Stimulated activated CD4-positive, alpha-beta T cell treated with anti-CD3 and anti-CD28 coated beads, Interleukin-12 subunit alpha, Interleukin-12 subunit beta, amount 100 ng/mL, for 24 hours (primary cell): Measurements from ENCODE around the gene CHI3L1.
A peak's percentile ranks its signal among the peaks of the same experiment; 100 is the strongest.

ENCODE experiments used
- DNase-seq, 2 experiments: peaks; one replicate each; pipeline ENCODE4 v3.0.0-alpha.2; 2020; ENCODE audit warnings: low read depth in 2 of 2

CHI3L1 gene

DNA sequence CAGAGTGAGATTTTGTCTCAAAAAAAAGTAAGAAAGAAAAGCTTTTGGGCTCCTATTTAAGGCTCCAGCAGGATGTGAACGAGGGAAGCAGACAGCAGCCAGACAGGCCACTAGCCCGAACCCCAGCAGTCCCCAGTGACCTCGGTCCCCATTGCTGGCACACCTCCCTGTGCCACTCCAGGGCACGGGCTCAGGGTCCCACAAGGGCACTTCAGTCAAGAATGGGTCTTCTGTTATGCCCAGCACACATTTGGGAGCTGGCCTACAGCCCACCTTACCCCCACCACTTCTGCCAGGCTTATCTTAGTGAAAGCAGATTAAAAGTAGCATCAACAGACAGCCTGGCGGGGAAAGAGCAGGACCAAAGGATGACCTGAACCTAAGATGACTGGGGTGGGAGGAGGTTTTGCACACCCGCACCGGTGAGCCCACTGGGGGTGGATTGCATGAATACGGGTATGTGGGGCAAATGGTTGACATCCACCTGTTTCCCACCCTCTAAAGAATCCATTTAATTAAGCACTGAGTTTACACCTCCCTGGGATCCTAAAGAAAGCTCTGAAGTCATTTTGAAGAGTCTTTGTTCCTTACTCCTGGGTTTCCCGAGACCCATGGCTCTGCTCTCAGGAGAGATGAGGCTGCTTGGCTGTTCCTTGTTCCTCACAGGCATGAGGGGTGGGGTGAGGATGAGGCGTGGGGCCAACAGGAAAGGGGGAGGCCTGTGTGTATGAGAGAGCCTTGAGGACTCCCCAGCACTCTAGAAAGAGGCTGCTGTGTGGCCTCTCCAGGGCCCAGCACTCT is 4.7 kb downstream of the CHI3L1 start:
- DNase-seq = no peak

DNA sequence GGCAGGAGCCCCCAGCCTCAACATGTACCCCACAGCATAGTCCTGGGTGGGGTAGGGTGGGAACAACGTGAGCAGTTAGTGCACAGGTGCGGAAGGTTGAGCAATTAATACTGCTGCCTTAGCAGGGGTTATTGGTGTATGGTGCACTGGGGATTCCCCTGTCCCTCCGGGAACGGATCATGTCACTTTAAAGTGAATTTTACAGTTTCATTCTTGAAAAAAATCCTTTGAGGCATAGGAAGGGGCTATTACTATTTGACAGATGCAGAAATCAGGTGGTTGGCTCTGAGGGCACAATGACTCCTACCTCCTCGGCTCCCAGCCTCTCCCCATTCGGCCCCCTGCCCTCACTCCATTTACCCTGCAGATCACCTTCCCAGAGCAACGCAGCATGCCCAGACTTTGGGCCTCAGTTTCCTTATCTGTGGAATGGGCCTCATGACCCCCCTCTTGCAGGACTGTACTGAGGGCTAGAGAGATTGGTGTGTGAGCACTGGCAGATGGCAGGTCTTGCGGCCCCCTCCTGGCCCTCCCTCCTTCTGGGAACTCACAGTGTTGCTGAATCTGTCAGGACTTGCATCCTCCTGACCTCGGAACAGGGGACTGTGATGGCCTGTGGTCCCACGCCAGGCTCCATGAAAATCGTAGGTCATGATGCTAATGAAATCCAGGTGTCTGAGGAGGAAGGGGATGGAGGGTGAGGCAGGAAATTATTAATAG is 5.7 kb downstream of the CHI3L1 start:
- DNase-seq = no peak

DNA sequence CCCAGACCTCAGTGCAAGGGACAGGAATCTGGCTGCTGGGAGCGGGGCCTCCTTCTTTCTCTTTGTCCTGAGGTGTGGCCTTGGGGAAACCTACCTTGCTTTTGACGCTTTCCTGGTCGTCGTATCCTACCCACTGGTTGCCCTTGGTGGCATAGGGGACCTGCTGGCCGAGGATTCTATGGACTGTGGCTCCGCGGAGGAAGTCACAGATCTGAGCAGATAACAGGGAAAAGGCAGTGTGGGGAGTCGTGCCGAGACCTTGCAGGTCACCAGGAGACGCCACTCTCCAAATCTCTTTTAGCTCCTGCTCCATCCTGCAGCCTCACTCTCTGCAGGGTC is 6.9 kb downstream of the CHI3L1 start:
- no peak for DNase-seq

DNA sequence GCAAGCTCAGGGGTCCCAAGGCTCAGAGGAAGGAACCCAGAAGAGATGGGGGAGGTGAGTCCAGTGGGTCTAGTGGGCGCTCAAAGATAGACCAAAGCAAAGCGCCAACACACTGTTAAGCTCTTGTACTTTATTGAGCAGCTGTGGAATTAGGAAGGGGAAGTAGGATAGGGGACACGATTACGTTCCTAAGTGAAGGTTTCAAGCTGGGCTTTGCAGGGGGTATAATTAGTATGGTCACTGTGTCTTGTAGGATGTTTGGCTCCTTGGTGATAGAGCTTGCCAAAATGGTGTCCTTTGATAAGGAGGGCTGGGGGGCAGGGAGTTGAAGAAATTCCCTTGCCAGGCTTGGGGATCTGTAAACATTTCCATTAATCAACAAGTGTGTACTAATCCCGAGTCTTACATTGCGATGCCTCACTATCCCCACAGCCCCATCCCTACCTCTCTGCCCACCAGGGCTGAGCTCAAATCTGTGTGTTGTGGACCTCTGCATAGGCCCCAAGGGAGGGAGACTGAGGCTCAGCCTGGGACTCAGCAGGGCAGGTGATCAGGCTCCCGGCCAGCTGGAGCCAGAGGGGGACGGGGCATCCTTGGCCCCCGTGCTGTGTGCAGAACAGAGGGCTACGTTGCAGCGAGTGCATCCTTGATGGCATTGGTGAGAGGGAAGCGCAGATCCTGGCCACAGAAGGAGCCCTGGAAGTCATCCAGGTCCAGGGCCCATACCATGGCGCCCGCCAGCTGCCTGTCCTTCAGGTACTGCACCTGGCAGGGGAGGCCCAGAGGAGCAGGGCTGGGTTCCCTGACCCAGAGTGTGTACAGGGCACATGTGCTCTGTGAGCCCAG is 7.5 kb downstream of the CHI3L1 start:
- DNase-seq = no peak

DNA sequence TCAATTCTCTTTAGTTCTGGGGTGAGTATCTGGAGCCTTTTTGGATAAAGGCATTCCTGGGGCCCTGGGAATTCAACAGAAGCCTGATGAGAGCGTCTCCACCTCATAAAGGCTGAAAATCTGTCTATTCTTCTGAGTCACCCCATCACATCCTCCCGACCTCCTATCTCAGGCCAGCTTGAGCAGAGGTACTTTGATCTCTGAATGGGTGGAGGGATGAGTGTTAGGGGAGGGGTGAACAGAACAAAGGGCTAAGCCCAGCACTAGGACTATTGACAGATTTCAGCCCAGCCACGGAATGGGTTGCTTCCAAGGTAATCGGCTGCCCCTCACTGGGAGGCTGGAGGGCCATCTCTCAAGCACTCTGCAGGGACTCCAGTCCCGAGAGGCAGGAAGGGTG is 8.4 kb downstream of the CHI3L1 start:
- no peak for DNase-seq

DNA sequence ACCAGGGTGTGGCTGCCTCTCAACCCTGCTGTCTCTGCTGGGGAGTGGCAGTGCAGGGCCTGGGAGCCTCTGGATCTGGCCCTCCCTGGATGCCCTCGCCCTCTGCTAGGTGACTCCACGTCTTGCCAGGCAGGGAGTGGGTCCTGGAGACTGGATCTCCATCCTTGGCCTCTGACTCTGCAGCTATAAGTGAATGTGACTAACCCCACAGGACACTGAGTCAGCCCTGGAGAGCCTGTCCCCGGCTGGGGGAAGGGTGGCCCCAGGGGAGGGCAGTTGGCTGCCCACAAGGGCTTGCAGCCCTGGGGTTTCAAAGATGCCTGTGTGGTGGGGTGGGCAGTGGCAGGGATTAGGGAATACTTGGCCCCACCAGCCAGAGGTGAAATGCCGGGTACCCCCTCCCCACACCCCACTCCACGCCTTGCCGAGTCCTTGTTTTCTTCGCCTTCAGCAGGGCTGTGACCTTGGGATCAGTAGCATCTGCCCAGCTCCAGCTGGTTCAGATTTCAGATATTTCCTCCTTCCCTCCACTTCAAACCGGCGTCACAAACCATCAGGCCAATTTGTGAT is 8.9 kb downstream of the CHI3L1 start:
- DNase-seq = no peak

DNA sequence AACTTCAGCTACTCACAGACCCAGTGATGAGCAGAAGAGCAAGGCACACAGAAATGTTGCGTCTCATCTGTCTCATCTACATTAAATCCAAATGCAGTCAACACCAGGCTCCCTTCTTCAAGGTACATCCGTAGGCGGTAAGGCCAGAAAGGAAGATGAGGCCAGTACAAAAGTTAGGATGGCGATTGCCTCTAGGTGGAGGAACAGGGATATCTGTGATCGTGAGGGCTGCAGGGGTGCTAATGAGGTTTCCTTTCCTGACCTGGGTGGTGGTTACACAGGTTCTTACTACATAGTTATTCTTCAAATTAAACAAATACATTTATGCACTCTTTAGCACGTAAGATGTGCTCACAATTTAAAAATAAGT is 9.5 kb downstream of the CHI3L1 start:
- DNase-seq = no peak

DNA sequence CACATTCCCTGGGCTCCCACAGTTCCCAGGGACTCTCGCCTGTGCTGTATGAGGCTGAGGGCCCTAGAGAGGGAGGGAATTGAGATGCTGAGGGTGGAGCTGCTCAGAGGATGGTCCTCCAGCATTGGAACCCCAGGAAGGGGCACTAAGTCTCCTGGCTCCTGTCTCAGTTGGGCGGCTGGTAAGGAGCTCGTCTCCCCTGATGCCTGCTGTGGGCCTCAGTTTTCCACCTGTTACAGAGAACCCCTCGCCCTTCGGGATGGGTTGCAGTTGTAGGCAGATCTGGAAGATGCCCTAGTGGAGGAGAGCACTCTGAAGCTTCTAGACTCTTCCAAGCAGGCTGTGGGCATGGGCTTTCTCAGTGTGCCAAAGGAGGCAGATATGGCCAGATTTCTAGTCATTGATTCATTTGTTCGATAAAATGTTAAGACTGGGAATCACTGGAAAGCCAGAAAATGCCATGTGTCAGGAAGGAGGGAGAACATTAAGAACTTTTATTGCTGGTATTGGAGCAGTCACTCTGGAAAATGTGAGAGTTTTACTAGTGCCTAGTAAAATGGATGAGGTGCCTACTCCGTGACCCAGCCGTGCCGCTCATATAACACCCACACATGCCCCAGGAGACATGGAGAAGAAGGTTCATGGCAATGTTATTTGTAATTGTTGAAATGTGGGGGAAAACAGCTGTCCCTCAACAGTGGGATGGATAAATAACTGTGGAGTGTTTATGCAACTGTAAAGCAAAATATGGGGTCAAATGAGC is 10.1 kb downstream of the CHI3L1 start:
- no peak for DNase-seq

DNA sequence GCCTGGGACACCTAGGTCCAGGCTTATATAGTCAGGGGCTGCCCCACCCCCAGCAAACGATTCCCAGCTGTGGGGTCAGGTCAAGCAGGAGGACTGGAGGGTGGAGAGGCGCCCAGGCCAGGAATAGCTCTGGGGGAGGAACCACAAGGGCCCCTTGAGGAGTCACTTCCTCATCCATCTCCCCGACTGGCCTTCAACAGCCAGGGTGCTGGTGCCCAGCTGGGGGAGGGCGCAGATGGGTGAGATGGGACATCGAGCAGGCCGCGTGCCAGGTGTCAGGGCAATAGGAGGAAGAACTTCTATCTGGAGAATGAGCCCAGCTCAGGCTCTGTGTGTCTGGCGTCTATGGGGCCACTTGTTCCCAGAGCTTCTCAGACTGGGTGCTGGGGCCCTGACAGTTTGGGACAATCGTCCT is 10.7 kb downstream of the CHI3L1 start:
- DNase-seq = no peak

DNA sequence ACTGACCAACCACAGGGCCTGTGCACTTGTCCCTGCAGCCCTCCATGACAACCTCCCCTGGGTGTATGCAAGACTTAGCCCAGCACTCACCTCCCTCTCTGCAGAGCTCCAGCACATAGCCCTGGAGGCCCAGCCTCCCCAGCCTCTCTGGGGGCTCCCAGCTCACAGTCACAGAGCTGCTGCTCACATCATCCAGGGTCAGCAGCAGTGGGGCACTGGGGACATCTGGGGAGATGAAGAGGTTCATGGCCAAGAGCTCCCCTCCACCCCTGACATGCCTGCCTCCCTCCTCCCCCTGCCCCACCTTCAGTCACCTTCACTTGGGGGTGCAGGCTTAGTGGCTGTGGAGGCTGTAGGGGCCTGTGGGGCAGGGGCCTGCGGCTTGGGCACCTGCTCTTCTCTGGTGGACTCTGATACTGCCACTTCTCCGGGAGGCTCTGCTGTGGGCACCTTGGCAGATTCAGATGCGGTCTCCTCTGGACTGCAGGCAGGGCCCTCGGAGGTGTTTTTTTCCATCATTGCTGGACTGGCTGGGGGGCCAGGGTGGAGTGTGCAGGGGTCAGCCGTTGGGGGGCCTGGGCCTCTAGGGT is 11.2 kb downstream of the CHI3L1 start, which contains the start of gene MYBPH:
MYBPH (minus strand) TSS at position 590 of the 590 bp plus-strand sequence; CDS start at position 519, 71 bp downstream.
- DNase-seq = no peak

DNA sequence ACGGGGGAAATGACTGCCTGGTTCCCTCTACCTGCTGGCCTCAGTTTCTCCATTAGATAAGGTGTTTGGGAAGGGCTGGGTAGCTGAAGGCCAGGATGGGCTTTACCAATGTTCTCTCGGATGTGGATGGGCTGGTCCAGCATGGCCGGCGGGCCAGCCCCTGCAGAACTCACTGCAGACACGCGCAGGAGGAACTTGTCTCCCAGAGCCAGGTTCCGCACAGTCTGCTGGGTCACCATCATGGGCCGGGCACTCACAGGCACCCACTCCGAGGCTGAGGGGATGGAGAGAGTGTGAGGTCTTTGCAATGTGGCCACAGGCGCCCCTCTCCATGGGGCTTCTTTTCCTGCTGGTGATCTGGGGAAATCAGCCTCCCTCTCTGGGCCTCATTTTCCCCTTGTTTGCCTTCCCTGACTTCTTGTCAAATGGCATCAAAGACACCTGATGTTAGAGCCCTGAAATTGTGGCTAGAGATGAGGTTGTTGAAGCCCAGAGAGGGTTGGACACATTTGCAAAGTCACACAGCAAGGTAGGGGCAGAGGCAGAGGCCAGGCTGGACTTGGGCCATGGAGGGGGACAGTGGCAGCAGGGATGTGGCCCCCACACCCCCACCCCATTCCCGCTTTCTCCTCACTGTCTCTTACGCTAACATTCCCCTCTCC is 12.0 kb downstream of the CHI3L1 start:
- no peak for DNase-seq

DNA sequence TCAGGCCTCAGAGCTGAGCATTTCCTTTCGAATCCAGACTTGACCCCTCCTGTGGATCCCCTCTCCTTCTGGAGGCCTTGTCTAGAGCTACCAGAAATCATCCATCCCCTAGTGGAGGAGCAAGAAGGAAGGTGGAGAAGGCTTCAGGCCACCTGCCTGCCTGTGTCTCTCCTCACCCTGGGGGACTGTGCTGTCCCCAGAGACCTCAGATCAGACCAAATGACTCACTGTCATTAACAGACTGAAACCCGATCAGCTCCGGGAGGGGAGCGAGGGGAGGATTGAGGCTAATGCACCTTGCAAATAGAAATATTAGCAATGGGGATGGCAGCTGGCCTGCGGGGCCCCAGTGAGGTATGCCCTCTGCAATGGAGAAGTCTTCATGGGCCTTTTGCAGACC is 12.9 kb downstream of the CHI3L1 start:
- DNase-seq = no peak

DNA sequence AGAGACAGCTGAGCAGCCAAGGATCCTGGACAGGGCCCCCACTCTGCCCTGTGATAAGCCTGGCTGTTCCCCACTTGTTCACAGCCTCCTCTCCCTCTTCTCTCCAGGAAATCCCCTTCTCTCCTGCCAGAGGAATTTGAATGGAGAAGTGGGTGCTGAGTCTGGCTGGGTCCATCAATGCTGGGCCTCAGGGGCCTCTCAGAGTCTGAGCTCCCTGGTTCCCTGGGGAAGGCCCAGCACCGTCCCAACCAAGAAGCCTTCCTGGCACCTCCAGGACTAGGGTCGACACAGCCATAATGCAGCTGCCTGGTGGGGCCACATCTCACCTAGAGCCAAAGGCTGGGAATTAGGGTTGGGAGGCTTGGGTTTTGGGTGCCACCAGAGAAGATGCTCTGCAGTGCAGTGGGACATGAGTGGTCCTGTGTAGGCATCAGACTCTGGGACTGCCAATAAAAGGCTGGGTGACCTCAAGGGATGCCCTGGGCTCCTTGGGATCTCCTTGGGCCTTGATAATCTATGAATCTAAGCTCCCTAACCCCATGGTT is 13.4 kb downstream of the CHI3L1 start:
- DNase-seq = no peak

DNA sequence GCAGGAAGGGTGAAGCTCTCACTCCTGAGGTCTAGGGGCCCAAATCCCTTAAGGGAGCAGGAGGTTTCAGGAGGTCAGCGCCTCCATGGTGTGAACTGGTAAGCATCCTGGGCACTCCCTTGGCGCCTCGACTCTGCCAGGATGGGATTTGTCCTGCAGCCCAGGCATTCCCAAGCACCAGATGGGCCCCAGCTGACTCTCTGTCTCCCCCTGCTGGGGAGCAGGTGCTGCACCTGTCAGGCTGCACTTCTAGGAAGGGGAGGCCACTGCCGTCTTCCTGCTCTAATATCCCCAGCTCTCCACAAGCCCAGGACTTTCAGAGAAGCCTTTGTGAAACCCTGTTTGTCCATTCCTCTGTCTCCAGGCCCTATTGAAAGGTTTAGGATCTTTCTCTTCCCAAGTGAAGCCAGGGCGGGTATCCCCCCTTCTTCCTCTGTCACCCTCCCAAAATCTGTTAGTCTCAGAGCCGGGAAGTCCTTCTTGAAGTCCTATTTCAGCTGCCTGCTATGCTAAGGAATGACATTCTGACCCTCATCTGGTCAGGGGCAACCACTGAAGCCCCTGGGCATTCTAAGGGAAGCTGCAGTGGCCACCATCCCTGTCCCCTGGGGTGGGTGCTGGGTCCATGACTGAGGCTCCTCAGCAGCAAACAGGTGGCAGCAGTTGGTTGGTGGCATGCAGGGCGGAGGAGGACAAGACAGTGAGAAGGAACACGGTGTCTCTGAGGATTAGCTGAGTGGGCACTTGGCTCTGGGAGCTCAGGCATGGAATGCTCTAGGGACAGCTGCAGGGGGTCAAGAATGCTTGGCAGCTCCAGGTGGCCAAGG is 14.1 kb downstream of the CHI3L1 start:
- DNase-seq = peak in 1 of 2 experiments; percentile 43

DNA sequence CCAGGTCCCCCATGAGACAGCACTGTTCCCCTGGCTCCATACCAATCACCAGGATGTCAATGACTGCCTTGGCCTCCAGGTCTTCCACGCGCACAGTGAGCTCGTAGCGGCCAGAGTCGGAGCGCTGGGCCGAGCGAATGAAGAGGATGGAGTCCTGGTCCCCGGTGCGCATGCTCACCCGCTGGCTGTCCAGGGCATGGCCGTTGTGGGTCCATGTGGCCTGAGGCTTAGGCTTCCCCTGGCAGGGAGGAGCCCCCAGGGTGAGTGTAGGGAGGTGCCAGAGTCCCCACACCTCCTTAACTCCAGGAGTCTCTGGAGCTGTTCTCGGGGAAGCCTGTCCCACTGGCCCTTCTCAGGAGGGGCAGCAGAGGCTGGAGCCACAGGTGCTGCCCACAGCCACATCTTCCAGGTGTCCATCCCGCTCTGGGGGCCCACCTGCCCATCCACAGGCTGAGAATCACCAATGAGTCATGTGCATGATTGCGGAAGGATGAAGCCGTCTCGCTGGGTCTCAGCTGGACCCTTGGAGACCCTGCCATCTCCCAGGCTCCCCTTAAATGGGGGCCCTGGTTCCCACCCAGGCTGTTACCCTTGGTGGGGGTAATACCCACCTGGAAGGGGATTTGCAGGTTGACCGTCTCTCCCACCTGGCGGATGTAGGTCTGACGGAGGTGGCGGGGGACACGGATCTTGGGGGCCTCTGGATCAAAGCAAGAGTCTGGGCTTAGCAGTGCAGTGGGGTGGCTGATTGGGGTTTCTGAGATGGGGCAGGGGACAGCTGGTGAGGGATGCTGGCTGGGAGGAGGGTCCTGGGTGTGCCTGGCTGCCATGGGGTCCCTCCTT is 14.9 kb downstream of the CHI3L1 start:
- DNase-seq = no peak

DNA sequence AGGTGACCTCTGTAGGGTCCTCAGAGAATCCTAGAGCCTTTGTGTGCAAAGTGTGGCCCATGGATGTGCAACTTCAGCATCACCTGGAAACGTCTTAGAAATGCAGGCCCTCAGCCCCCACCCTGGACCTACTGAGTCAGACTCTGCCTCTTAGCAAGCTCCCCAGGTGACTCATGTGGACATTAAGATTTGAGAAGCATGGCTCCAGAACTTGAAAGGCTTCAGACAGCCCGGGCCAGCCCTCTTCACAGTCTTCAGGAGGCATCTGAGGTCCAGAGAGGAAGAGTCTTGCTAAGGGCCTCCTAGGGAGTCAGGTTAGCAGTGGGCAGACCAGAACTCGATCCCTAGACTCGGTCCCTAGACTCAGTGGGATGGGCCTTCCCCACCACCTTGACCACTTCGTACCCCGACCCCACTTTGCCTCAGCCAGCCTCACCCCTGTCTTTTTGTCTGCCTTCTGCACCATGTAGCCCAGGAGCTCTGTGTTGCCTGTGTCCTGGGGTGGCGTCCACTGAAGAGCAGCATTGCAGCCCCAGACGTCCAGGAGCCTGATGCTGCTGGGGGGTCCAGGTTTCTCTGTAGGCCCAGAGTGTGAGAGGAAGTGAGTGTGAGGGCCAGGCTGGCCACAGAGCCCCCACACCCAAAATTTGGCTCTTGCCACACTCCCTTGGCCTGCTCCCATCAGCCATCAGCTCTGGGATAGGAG is 15.7 kb downstream of the CHI3L1 start:
- DNase-seq = no peak

DNA sequence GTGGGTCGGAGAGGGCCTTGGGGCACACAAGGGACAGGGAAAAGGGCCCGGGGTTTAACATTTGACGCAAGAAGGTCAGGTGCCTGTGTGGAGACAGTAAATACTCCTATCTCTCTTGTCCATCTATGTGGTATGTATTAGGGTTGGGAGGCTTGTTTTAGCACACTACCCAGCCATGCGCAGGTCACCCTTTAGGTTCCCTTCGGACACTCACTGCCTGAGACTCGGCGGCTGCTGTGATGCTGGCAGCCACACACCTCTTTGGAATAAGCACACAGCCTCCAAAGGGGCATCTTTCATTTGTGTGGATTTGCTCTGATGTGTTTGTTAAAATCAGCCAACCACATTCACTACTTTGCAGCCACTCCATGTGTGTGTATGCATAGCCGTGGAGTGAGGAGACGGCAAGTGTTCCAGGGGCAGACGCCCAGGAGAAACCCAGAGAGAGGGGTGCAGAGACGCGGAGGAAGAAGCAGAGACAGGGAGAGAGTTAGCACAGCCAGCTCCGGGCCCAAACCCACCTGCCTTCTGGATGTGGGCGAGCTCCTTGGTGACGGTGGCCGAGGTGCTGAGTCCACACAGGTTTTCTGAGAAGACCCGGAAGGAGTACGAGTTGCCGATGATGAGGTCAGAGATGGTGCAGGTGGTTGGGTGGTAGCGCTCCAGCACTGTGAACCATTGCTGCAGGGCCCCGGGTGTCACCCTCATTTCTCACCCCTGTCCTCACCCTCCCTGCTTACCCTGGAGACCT is 16.6 kb downstream of the CHI3L1 start:
- no peak for DNase-seq
